ENCODE data around the gene SIDT1.

The SIDT1 gene

GRCh38 chr3:113664523-113665094 lies 132.3 kb downstream of the SIDT1 start:
- Histone ChIP-seq H3K36me3 (ENCODE audit: control insufficient read depth, insufficient read depth, low read length) (no peaks in the 10 kb centered on the region), H3K9ac (ENCODE audit: low read depth, low read length) (no peak overlapping the region), H3K4me3 (ENCODE audit: low read depth, low read length) (no peak overlapping the region), H3K4me1 (ENCODE audit: control insufficient read depth, insufficient read depth, low read length) (peaks cover 10% of the 10 kb centered on the region), H3K27me3 (ENCODE audit: control insufficient read depth, insufficient read depth, low read length) (no peaks in the 10 kb centered on the region), H3K9me3 (ENCODE audit: control insufficient read depth, insufficient read depth, low read length) (no peaks in the 10 kb centered on the region)

GRCh38 chr3:113668015-113668414 lies 135.7 kb downstream of the SIDT1 start:
- H3K27me3 ChIP-seq (ENCODE audit: control insufficient read depth, insufficient read depth, low read length): no peaks in the 10 kb centered on the region
- no peak overlapping the region for H3K4me3 ChIP-seq (ENCODE audit: low read depth, low read length)
- H3K4me1 ChIP-seq (ENCODE audit: control insufficient read depth, insufficient read depth, low read length): peaks cover 10% of the 10 kb centered on the region
- no peaks in the 10 kb centered on the region for H3K36me3 ChIP-seq (ENCODE audit: control insufficient read depth, insufficient read depth, low read length)
- H3K9me3 ChIP-seq (ENCODE audit: control insufficient read depth, insufficient read depth, low read length): no peaks in the 10 kb centered on the region
- no peak overlapping the region for H3K9ac ChIP-seq (ENCODE audit: low read depth, low read length)

- no peak overlapping the region for H3K4me3 ChIP-seq (ENCODE audit: low read depth, low read length)
- no peaks in the 10 kb centered on the region for H3K36me3 ChIP-seq (ENCODE audit: control insufficient read depth, insufficient read depth, low read length)
- no peak overlapping the region for H3K9ac ChIP-seq (ENCODE audit: low read depth, low read length)
- H3K9me3 ChIP-seq (ENCODE audit: control insufficient read depth, insufficient read depth, low read length): no peaks in the 10 kb centered on the region
- H3K27me3 ChIP-seq (ENCODE audit: control insufficient read depth, insufficient read depth, low read length): no peaks in the 10 kb centered on the region
- H3K4me1 ChIP-seq (ENCODE audit: control insufficient read depth, insufficient read depth, low read length): peaks cover 8% of the 10 kb centered on the region
These were observed 141.2 kb downstream of the SIDT1 start for GRCh38 chr3:113673593-113673992.

GRCh38 chr3:113676261-113676660 lies 143.9 kb downstream of the SIDT1 start:
- Histone ChIP-seq H3K4me1 (ENCODE audit: control insufficient read depth, insufficient read depth, low read length) (peaks cover 8% of the 10 kb centered on the region), H3K9ac (ENCODE audit: low read depth, low read length) (no peak overlapping the region), H3K27me3 (ENCODE audit: control insufficient read depth, insufficient read depth, low read length) (no peaks in the 10 kb centered on the region), H3K9me3 (ENCODE audit: control insufficient read depth, insufficient read depth, low read length) (no peaks in the 10 kb centered on the region), H3K36me3 (ENCODE audit: control insufficient read depth, insufficient read depth, low read length) (no peaks in the 10 kb centered on the region), H3K4me3 (ENCODE audit: low read depth, low read length) (no peak overlapping the region)

- no peak overlapping the region for H3K4me3 ChIP-seq (ENCODE audit: low read depth, low read length)
- no peaks in the 10 kb centered on the region for H3K36me3 ChIP-seq (ENCODE audit: control insufficient read depth, insufficient read depth, low read length)
- H3K4me1 ChIP-seq (ENCODE audit: control insufficient read depth, insufficient read depth, low read length): peaks cover 8% of the 10 kb centered on the region
- no peak overlapping the region for H3K9ac ChIP-seq (ENCODE audit: low read depth, low read length)
- no peaks in the 10 kb centered on the region for H3K27me3 ChIP-seq (ENCODE audit: control insufficient read depth, insufficient read depth, low read length)
- H3K9me3 ChIP-seq (ENCODE audit: control insufficient read depth, insufficient read depth, low read length): no peaks in the 10 kb centered on the region
These were observed 145.4 kb downstream of the SIDT1 start for GRCh38 chr3:113677737-113678136.

- Histone ChIP-seq H3K27me3 (ENCODE audit: control insufficient read depth, insufficient read depth, low read length) (no peaks in the 10 kb centered on the region), H3K4me3 (ENCODE audit: low read depth, low read length) (no peak overlapping the region), H3K4me1 (ENCODE audit: control insufficient read depth, insufficient read depth, low read length) (peaks cover 8% of the 10 kb centered on the region), H3K9me3 (ENCODE audit: control insufficient read depth, insufficient read depth, low read length) (no peaks in the 10 kb centered on the region), H3K36me3 (ENCODE audit: control insufficient read depth, insufficient read depth, low read length) (no peaks in the 10 kb centered on the region), H3K9ac (ENCODE audit: low read depth, low read length) (no peak overlapping the region)
These were observed 146.4 kb downstream of the SIDT1 start for GRCh38 chr3:113678773-113679172.
